Activated CD4-positive, alpha-beta T cell treated with anti-CD3 and anti-CD28 coated beads for 24 hours (primary cell): ENCODE measurements around the gene SOX3.

Experiments
- DNase-seq, 2 donors: peaks; one replicate each; pipeline ENCODE4 v3.0.0-alpha.2; 2020; ENCODE audit warnings: low read depth in 2 of 2

Gene SOX3

GRCh38 chrX:140495739-140496138 lies 9.1 kb downstream of the SOX3 start:
- no peak for DNase-seq

- no peak for DNase-seq
Observed at GRCh38 chrX:140492066-140492994, 12.5 kb downstream of the SOX3 start.

- no peak for DNase-seq
Observed at GRCh38 chrX:140480765-140481164, 24.1 kb downstream of the SOX3 start.

- no peak for DNase-seq
Observed at GRCh38 chrX:140477987-140478386, 26.9 kb downstream of the SOX3 start.

GRCh38 chrX:140475025-140475424 lies 29.8 kb downstream of the SOX3 start:
- no peak for DNase-seq

GRCh38 chrX:140467211-140467610 lies 37.7 kb downstream of the SOX3 start:
- no peak for DNase-seq
